ENCODE measurements around the gene CAMK1D.
"Not testable (repeated sequence)": the region's sequence is repeated elsewhere in the genome, so short reads cannot be mapped to it uniquely, and the experiment has no call there.

The CAMK1D gene

DNA sequence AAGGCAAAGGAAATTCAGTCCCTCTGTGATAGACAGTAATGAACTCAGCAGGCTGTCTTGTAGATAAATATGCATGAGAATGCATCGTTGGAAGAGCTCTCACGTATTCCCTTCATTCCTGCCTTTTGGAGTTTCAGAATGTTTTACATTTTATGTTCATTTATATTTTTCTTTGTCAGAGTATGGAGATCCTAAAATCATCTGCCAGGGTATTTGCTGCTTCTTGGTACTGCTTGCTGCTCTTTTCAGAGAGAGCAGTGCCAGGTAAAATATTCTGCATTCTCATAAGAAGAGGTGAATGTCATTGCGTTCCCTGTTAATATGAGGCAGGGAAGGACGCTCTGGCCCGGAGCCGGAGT is 362.0 kb downstream of the CAMK1D start:
- TF ChIP-seq POLR2A (IDR thresholded peaks at IDR 0.05; ENCODE audit: low read depth, low read length) = no peak
- FAIRE-seq (no peak), DNase-seq (ENCODE audit: insufficient read length, low spot score) (no peak)

GRCh38 chr10:12712293-12712983 is 363.1 kb downstream of the CAMK1D start:
- FAIRE-seq = no peak
- no peak for TF ChIP-seq POLR2A (IDR thresholded peaks at IDR 0.05; ENCODE audit: low read depth, low read length)
- no peak for DNase-seq (ENCODE audit: insufficient read length, low spot score)

DNA sequence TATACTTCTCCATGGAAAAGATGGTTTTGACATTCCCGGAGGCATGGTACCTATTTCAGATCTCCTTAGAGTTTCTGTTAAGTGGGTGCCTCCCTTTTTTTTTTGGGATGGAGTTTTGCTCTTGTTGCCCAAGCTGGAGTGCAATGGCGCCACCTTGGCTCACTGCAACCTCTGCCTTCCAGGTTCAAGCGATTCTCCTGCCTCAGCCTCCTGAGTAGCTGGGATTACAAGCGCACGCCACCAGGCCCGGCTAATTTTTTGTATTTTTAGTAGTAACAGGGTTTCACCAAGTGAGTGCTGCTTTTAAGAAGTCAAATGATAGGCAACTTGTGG is 363.6 kb downstream of the CAMK1D start:
- not testable (repeated sequence) for DNase-seq (ENCODE audit: insufficient read length, low spot score); FAIRE-seq

- FAIRE-seq (no peak), DNase-seq (ENCODE audit: insufficient read length, low spot score) (no peak)
- TF ChIP-seq POLR2A (IDR thresholded peaks at IDR 0.05; ENCODE audit: low read depth, low read length) = no peak
Measured at GRCh38 chr10:12716042-12716441, 366.7 kb downstream of the CAMK1D start.

- FAIRE-seq (no peak), DNase-seq (ENCODE audit: insufficient read length, low spot score) (no peak)
- no peak for TF ChIP-seq POLR2A (IDR thresholded peaks at IDR 0.05; ENCODE audit: low read depth, low read length)
Measured at GRCh38 chr10:12717981-12718707, 368.8 kb downstream of the CAMK1D start.

GRCh38 chr10:12719365-12719764 is 370.0 kb downstream of the CAMK1D start:
- no peak for DNase-seq (ENCODE audit: insufficient read length, low spot score)
- FAIRE-seq = no peak
- no peak for TF ChIP-seq POLR2A (IDR thresholded peaks at IDR 0.05; ENCODE audit: low read depth, low read length)

GRCh38 chr10:12720217-12720981 is 371.1 kb downstream of the CAMK1D start:
- FAIRE-seq (peak; percentile 91), DNase-seq (ENCODE audit: insufficient read length, low spot score) (peak; percentile 19)
- no peak for TF ChIP-seq POLR2A (IDR thresholded peaks at IDR 0.05; ENCODE audit: low read depth, low read length)

DNA sequence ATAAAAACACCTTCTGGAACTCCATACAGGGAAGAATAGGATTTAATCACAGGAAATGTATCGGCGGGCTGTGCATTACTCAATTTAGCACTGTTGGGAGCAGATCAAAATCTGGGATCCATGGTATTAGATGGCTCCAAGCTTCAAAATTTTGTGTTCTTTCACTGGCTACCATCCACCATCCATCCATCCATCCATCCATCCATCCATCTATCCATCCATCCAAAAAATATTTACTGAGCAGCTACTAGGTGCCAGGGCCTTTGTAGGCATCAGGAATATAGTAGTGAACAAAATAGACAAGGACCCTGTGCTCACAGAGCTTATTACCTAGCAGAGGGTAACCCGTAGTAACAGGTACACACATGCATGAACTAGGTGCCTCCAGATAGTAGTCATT is 372.0 kb downstream of the CAMK1D start:
- TF ChIP-seq POLR2A (IDR thresholded peaks at IDR 0.05; ENCODE audit: low read depth, low read length) = no peak
- FAIRE-seq (no peak), DNase-seq (ENCODE audit: insufficient read length, low spot score) (no peak)

GRCh38 chr10:12723220-12723619 is 373.9 kb downstream of the CAMK1D start:
- TF ChIP-seq POLR2A (IDR thresholded peaks at IDR 0.05; ENCODE audit: low read depth, low read length) = no peak
- FAIRE-seq (no peak), DNase-seq (ENCODE audit: insufficient read length, low spot score) (no peak)

DNA sequence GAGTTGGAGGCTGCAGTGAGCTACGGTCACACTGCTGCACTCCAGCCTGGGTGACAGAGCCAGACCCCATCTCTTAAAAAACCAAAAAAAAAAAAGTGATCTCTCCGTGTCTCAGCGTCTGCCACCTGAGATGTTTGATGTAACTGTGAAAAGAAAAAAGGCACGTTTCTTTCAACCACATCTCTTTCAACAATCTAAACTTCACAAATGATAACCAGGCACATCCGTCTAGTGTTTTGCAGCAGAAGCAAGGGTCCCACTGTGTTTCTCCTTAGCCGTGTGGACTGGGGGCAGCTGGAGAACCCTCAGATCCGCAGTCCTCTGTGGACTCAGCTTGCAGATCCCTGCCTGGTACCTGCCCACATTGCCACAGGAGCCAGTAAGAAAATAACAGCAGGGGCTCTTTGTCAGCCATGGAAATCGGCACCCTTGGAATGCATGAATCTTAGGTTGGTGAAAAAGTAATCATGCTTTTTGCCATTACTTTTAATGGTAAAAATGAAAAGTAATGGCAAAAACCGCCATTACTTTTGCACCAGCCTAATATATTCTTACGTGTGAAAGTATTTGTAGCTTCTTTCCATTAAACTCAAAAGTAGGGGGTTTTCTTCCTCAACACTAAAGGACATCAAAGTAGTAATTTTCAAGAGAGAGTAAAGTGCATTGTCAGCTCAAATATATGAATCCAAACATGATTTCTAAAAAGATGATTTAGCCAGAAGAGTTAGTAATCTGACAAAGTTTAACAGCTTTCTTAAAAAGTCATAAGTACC is 375.6 kb downstream of the CAMK1D start:
- FAIRE-seq = no peak
- no peak for TF ChIP-seq POLR2A (IDR thresholded peaks at IDR 0.05; ENCODE audit: low read depth, low read length)
- DNase-seq (ENCODE audit: insufficient read length, low spot score) = no peak

DNA sequence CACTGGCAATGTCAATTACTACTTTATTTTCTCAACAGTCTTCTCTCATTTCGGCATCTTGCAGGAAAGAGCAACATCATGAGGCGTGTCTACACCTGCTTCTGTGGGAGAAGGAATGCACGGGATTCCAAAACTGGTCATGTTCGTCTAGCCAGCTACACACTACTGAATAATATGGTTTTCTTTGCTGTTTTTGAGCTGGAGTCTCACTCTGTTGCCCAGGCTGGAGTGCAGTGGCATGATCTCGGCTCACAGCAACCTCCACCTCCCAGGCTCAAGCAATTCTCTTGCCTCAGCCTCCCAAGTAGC is 376.2 kb downstream of the CAMK1D start:
- not testable (repeated sequence) for DNase-seq (ENCODE audit: insufficient read length, low spot score); FAIRE-seq

DNA sequence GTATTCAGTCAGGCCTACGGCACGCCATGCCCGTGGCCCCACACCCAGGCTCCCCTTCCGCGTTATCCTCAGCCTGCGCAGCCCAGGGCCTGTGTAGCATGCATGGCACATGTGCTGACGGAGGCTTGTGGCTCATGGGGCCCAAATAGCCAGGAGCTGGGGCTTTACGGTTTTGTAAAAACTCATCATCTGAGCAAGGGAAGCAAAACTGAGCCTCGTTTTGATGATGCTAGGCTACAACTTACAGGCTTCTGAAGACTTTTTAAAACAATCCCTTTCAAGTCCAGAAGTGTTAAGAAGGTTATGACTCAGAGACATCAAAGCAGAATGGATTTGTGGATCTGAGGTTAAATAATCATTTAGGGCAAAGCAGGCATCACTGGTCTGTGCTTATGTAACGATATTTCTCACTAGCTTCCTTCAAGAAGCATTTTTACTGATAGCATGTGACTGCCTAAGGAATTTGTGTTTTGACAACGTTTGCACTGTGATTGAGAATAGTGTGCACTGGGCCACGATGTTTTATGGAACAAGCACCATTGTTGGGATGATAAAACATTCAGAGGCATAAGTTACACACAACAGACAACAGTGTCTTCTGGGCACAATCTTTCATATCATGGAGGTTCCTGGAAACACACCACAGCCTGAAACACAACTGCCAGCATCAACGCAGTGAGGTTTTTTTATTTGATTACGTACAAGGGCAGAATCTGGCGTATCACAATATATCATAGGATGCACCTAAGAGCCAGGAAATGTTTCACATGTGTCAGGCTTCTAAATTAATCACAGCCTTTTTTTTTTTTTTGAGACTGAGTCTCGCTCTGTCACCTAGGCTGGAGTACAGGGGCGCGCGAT is 377.9 kb downstream of the CAMK1D start:
- DNase-seq (ENCODE audit: insufficient read length, low spot score) = no peak
- no peak for TF ChIP-seq POLR2A (IDR thresholded peaks at IDR 0.05; ENCODE audit: low read depth, low read length)
- no peak for FAIRE-seq

- DNase-seq (ENCODE audit: insufficient read length, low spot score) (peak; percentile 27), FAIRE-seq (peak; percentile 80)
- TF ChIP-seq POLR2A (IDR thresholded peaks at IDR 0.05; ENCODE audit: low read depth, low read length) = no peak
Measured at GRCh38 chr10:12727832-12728215, 378.5 kb downstream of the CAMK1D start.

Data from H54 (cell line).